Choroid plexus epithelial cell (primary cell): ENCODE results near the gene RRAD.

Source experiments
- DNase-seq: peaks from one replicate; pipeline ENCODE4 v3.0.0-alpha.2; 2010; ENCODE audit warnings: low read depth
- H3K4me3 ChIP-seq: 2 replicates; pipeline ENCODE4 v1.5.1; 2011; ENCODE audit warnings: low read depth, mild to moderate bottlenecking, control low read depth, low read length, moderate library complexity
- TF ChIP-seq, protein P1 (sequence below): conservative IDR thresholded peaks from 2 replicates; pipeline ENCODE4 v1.5.1; 2011; ENCODE audit warnings: low read depth, mild to moderate bottlenecking, control low read depth, inconsistent platforms, low read length, moderate library complexity

Gene RRAD

DNA sequence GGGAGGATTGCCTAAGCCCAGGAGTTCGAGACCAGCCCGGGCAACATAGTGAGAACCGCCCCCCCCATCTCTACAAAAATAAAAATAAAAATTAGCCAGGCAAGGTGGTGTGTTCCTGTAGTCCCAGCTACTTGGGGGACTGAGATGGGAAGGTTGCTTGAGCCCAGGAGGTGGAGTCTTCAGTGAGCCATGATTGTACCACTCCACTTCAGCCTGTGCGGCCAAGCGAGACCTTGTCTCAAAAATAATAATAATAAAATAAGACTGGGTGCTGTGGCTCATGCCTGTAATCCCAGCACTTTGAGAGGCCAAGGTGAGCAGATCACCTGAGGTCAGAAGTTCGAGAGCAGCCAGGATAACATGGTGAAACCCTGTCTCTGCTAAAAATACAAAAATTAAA lies 33.5 kb downstream of the RRAD start:
- TF ChIP-seq, protein P1, sequence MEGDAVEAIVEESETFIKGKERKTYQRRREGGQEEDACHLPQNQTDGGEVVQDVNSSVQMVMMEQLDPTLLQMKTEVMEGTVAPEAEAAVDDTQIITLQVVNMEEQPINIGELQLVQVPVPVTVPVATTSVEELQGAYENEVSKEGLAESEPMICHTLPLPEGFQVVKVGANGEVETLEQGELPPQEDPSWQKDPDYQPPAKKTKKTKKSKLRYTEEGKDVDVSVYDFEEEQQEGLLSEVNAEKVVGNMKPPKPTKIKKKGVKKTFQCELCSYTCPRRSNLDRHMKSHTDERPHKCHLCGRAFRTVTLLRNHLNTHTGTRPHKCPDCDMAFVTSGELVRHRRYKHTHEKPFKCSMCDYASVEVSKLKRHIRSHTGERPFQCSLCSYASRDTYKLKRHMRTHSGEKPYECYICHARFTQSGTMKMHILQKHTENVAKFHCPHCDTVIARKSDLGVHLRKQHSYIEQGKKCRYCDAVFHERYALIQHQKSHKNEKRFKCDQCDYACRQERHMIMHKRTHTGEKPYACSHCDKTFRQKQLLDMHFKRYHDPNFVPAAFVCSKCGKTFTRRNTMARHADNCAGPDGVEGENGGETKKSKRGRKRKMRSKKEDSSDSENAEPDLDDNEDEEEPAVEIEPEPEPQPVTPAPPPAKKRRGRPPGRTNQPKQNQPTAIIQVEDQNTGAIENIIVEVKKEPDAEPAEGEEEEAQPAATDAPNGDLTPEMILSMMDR: no peak

DNA sequence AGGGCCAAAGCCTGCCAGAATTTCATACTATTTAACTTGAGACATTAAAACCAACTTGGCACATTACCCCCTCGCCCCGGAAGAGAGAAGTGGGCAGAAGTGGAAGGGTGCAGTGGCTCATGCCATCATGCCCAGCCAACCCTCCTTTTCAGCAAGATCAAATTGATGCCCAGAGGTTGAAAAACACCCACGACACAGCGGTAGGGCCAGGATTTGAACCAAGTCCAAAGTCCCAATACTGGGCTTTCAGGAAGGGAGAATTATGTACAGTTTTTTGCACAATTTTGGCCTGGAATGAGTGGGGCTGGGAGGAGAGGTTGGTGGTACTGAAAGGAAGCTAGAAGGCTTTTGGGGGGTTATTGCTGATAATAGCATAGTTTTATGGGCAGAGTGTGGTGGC lies 34.0 kb downstream of the RRAD start:
- H3K4me3 ChIP-seq: no peak overlapping the region
- DNase-seq: no peak
- TF ChIP-seq, protein P1: no peak

More for the DNA sequence above, 33.5 kb downstream of the RRAD start:
- H3K4me3 ChIP-seq: no peak overlapping the region
- DNase-seq: no peak

DNA sequence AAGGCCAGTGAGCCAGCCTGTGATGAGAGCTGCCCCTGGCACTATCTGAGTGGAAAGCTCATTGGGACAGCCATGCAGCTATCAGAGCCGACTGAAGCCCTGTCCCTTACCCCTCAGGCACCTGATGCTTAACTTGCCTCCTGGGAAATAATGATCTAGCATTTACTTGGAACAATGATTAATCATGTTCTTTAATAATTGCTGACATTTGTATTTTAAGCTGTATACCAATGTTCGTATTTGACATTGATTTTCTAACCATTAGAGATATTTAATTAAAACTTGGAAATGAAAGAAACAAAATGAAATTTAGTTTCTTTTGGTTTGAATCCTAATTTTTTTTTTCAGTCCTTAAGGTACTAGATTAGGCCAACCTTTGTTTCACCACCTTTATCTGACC lies 34.5 kb downstream of the RRAD start:
- no peak overlapping the region for H3K4me3 ChIP-seq
- TF ChIP-seq, protein P1: no peak
- no peak for DNase-seq

- no peak overlapping the region for H3K4me3 ChIP-seq
- DNase-seq: no peak
- TF ChIP-seq, protein P1: no peak
These were observed 35.7 kb downstream of the RRAD start for GRCh38 chr16:66889622-66890021.

- TF ChIP-seq, protein P1: no peak
- DNase-seq: no peak
- H3K4me3 ChIP-seq: no peak overlapping the region
These were observed 36.4 kb downstream of the RRAD start for GRCh38 chr16:66888647-66889615.

DNA sequence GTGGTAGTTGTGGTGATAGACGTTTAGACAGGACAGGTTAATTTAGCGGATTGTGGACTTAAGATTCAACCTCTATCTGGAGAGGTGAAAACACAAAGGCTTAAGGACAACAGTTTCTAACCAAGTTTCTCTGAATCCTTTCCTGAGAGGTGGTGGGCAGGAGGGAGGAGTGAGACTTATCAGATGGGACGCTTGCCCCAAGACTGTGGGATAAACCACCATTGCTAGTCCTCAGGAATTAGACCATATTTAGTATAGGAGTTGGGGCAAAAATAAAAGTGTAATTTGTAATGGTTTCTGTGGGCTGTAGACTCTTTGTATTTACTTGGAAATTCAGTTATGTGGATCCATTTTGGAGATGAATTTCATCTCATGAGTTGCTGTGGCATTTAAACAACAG lies 38.4 kb downstream of the RRAD start:
- TF ChIP-seq, protein P1: no peak
- H3K4me3 ChIP-seq: no peak overlapping the region
- DNase-seq: no peak

DNA sequence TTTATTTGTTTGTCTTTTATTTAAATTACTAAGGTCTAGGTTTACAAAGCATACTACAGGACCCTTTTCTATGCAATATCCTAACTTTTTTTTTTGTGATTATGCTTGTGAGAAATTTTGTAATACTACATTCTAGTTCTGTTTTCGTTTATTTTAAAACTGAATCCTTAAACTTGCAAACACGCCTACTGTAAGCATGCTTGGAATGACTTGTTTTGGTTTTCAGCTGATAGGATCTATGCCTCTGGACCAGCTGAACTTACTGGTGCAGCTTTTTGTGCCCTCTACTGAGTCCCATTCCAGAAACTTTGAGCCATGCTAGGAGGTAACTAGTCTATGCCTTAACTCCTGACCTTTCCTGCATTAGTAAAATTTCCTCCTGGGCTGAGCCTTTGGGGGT lies 39.0 kb downstream of the RRAD start:
- H3K4me3 ChIP-seq: no peak overlapping the region
- TF ChIP-seq, protein P1: no peak
- no peak for DNase-seq
